ENCODE results near the gene NFATC1. TPM values are rescaled to one million over a fixed set of nuclear protein-coding genes. Genes with fewer than 3 reads are reported as not detected.

NFATC1 gene
- total and polyA plus RNA-seq, 2 experiments from 2014 or later = 4.2 to 11.3 TPM

GRCh38 chr18:79385708-79386341 lies 9.9 kb upstream of the NFATC1 start:
- Histone ChIP-seq H3K4me2 (no peak overlapping the region), H3K4me3 (no peak overlapping the region), H3K4me1 (ENCODE audit: insufficient read depth) (no peaks in the 10 kb centered on the region), H3K9me2 (replicated peaks; ENCODE audit: insufficient read depth) (no peaks in the 10 kb centered on the region), H3K27me3 (peaks cover 28% of the 10 kb centered on the region), H2AFZ (no peak overlapping the region), H3K9me3 (ENCODE audit: low read depth) (no peaks in the 10 kb centered on the region), H3K36me3 (replicated peaks; ENCODE audit: insufficient read depth, low read depth) (no peaks in the 10 kb centered on the region), H4K20me1 (ENCODE audit: insufficient read depth, poor library complexity, severe bottlenecking) (no peaks in the 10 kb centered on the region), H3K27ac (no peak overlapping the region), H3K79me2 (no peaks in the 10 kb centered on the region)
- 82% methylated on average over 21 of the region's 21 CpGs for WGBS (ENCODE audit: low lambda C conversion rate, missing lambda C conversion rate)
- no peak for DNase-seq (ENCODE audit: low spot score)
- TF ChIP-seq EZH2 (IDR thresholded peaks at IDR 0.05; ENCODE audit: borderline replicate concordance) (no peak), EZH2phosphoT487 (IDR thresholded peaks at IDR 0.05; ENCODE audit: low read depth, severe bottlenecking, unreplicated experiment) (no peak), CTCF (IDR thresholded peaks at IDR 0.05; ENCODE audit: poor library complexity) (no peak)

GRCh38 chr18:79386547-79386946 lies 9.2 kb upstream of the NFATC1 start:
- peaks cover 33% of the 10 kb centered on the region for H3K27me3 ChIP-seq
- H3K36me3 ChIP-seq (replicated peaks; ENCODE audit: insufficient read depth, low read depth) = no peaks in the 10 kb centered on the region
- H4K20me1 ChIP-seq (ENCODE audit: insufficient read depth, poor library complexity, severe bottlenecking) = no peaks in the 10 kb centered on the region
- no peak overlapping the region for H3K27ac ChIP-seq
- WGBS (ENCODE audit: low lambda C conversion rate, missing lambda C conversion rate) = 91% methylated on average over 14 of the region's 14 CpGs
- no peak overlapping the region for H2AFZ ChIP-seq
- no peak for TF ChIP-seq CTCF (IDR thresholded peaks at IDR 0.05; ENCODE audit: poor library complexity)
- no peak for DNase-seq (ENCODE audit: low spot score)
- H3K79me2 ChIP-seq = no peaks in the 10 kb centered on the region
- no peak overlapping the region for H3K4me2 ChIP-seq
- H3K4me3 ChIP-seq = no peak overlapping the region
- H3K9me3 ChIP-seq (ENCODE audit: low read depth) = no peaks in the 10 kb centered on the region
- H3K4me1 ChIP-seq (ENCODE audit: insufficient read depth) = no peaks in the 10 kb centered on the region
- H3K9me2 ChIP-seq (replicated peaks; ENCODE audit: insufficient read depth) = no peaks in the 10 kb centered on the region

- Histone ChIP-seq H3K4me2 (no peak overlapping the region), H3K79me2 (no peaks in the 10 kb centered on the region), H3K4me3 (no peak overlapping the region), H3K9me3 (ENCODE audit: low read depth) (no peaks in the 10 kb centered on the region), H3K36me3 (replicated peaks; ENCODE audit: insufficient read depth, low read depth) (no peaks in the 10 kb centered on the region), H3K27ac (no peak overlapping the region), H3K27me3 (peaks cover 38% of the 10 kb centered on the region), H4K20me1 (ENCODE audit: insufficient read depth, poor library complexity, severe bottlenecking) (no peaks in the 10 kb centered on the region), H3K9me2 (replicated peaks; ENCODE audit: insufficient read depth) (no peaks in the 10 kb centered on the region), H2AFZ (no peak overlapping the region), H3K4me1 (ENCODE audit: insufficient read depth) (no peaks in the 10 kb centered on the region)
- WGBS (ENCODE audit: low lambda C conversion rate, missing lambda C conversion rate) = 74% methylated on average over 6 of the region's 6 CpGs
- TF ChIP-seq CTCF (IDR thresholded peaks at IDR 0.05; ENCODE audit: poor library complexity) (no peak), EZH2 (IDR thresholded peaks at IDR 0.05; ENCODE audit: borderline replicate concordance) (no peak), EZH2phosphoT487 (IDR thresholded peaks at IDR 0.05; ENCODE audit: low read depth, severe bottlenecking, unreplicated experiment) (no peak)
- no peak for DNase-seq (ENCODE audit: low spot score)
Measured at GRCh38 chr18:79387214-79387613, 8.5 kb upstream of the NFATC1 start.

- TF ChIP-seq EZH2phosphoT487 (IDR thresholded peaks at IDR 0.05; ENCODE audit: low read depth, severe bottlenecking, unreplicated experiment) = no peak
- no peak for TF ChIP-seq EZH2 (IDR thresholded peaks at IDR 0.05; ENCODE audit: borderline replicate concordance)
- TF ChIP-seq CTCF (IDR thresholded peaks at IDR 0.05; ENCODE audit: poor library complexity) = no peak
- no peak overlapping the region for H3K27ac ChIP-seq
- no peak for DNase-seq (ENCODE audit: low spot score)
- no peak overlapping the region for H3K4me2 ChIP-seq
- H3K36me3 ChIP-seq (replicated peaks; ENCODE audit: insufficient read depth, low read depth) = no peaks in the 10 kb centered on the region
- no peaks in the 10 kb centered on the region for H3K79me2 ChIP-seq
- 73% methylated on average over 11 of the region's 11 CpGs for WGBS (ENCODE audit: low lambda C conversion rate, missing lambda C conversion rate)
- no peaks in the 10 kb centered on the region for H3K4me1 ChIP-seq (ENCODE audit: insufficient read depth)
- no peak overlapping the region for H3K4me3 ChIP-seq
- H3K9me3 ChIP-seq (ENCODE audit: low read depth) = no peaks in the 10 kb centered on the region
- no peaks in the 10 kb centered on the region for H3K9me2 ChIP-seq (replicated peaks; ENCODE audit: insufficient read depth)
- peaks cover 42% of the 10 kb centered on the region for H3K27me3 ChIP-seq
- H2AFZ ChIP-seq = no peak overlapping the region
- H4K20me1 ChIP-seq (ENCODE audit: insufficient read depth, poor library complexity, severe bottlenecking) = no peaks in the 10 kb centered on the region
Measured at GRCh38 chr18:79387615-79388014, 8.1 kb upstream of the NFATC1 start.
